CD4-positive, CD25-positive, alpha-beta regulatory T cell (primary cell): ENCODE data around the gene KIF22. TPM values are rescaled to one million over a fixed set of nuclear protein-coding genes. Genes with fewer than 3 reads are reported as not detected.

Experiments
- ATAC-seq, 2 donors: fragments of 150-1000 bp; cut with Tn5 transposase; one replicate each; pipeline ENCODE4 v1.10.0; 2021; ENCODE audit warnings: low read depth in 2 of 2, moderate number of reproducible peaks in 2 of 2, moderate library complexity in 1 of 2
- DNase-seq, 3 donors: peaks; one replicate each; pipeline versions ENCODE4 v3.0.0 to v3.0.0-alpha.2; 2012 to 2022; ENCODE audit warnings: mixed read lengths in 1 of 3
- H3K27ac ChIP-seq: one replicate; pipeline ENCODE4 v1.7.0; 2013; ENCODE audit warnings: mild to moderate bottlenecking, low read length; ENCODE audit not compliant: insufficient read depth, poor library complexity, severe bottlenecking
- H3K27me3 ChIP-seq: one replicate; pipeline ENCODE4 v1.7.0; 2013; ENCODE audit warnings: low read length; ENCODE audit not compliant: control insufficient read depth, insufficient read depth
- H3K36me3 ChIP-seq: one replicate; pipeline ENCODE4 v1.7.0; 2013; ENCODE audit warnings: mild to moderate bottlenecking, low read length, moderate library complexity; ENCODE audit not compliant: control insufficient read depth, insufficient read depth
- H3K4me1 ChIP-seq: 2 replicates; pipeline ENCODE4 v1.7.0; 2013; ENCODE audit warnings: mild to moderate bottlenecking, low read length; ENCODE audit not compliant: insufficient read depth, control insufficient read depth, poor library complexity, severe bottlenecking
- H3K4me3 ChIP-seq: one replicate; pipeline ENCODE4 v1.7.0; 2013; ENCODE audit warnings: low read depth, mild to moderate bottlenecking, low read length, moderate library complexity
- H3K9me3 ChIP-seq, 2 experiments: 1 replicate in 1 of 2; 2 replicates in 1 of 2; pipeline ENCODE4 v1.7.0; 2013; ENCODE audit warnings: low read length in 2 of 2, mild to moderate bottlenecking in 1 of 2, moderate library complexity in 1 of 2; ENCODE audit not compliant: control insufficient read depth in 2 of 2
- H3K27ac Mint-ChIP-seq, 3 donors: one replicate each; pipeline ENCODE4 v1.8.0; 2020 to 2022; ENCODE audit warnings: mild to moderate bottlenecking in 3 of 3, mixed read lengths in 3 of 3, moderate library complexity in 2 of 3
- H3K27me3 Mint-ChIP-seq: one replicate; pipeline ENCODE4 v1.8.0; 2022; ENCODE audit warnings: mild to moderate bottlenecking, mixed read lengths
- H3K36me3 Mint-ChIP-seq: one replicate; pipeline ENCODE4 v1.8.0; 2020; ENCODE audit warnings: mixed read lengths
- H3K4me1 Mint-ChIP-seq, 4 donors: one replicate each; pipeline ENCODE4 v1.8.0; 2020 to 2022; ENCODE audit warnings: mixed read lengths in 4 of 4, mild to moderate bottlenecking in 1 of 4
- H3K4me3 Mint-ChIP-seq, 4 donors: one replicate each; pipeline ENCODE4 v1.8.0; 2020 to 2022; ENCODE audit warnings: mild to moderate bottlenecking in 4 of 4, mixed read lengths in 4 of 4, moderate library complexity in 3 of 4
- H3K9me3 Mint-ChIP-seq, 7 donors: one replicate each; pipeline ENCODE4 v1.8.0; 2020 to 2022; ENCODE audit warnings: mixed read lengths in 7 of 7, mild to moderate bottlenecking in 3 of 7, moderate library complexity in 2 of 7
- polyA plus RNA-seq, 4 donors: library from polyadenylated mRNA; unstranded; fragments of 300-500 nt; fragmentation: Illumina TruSeq; gene quantifications; one replicate each; pipeline ENCODE4 v1.2.3, GENCODE V29; 2021
- total RNA-seq: library from RNA; stranded (reverse); gene quantifications from one replicate; pipeline ENCODE4 v1.2.3, GENCODE V29; 2022

KIF22 gene
- total and polyA plus RNA-seq, 5 donors from 2014 or later = 49.4 to 89.1 (median 58.4) TPM

DNA sequence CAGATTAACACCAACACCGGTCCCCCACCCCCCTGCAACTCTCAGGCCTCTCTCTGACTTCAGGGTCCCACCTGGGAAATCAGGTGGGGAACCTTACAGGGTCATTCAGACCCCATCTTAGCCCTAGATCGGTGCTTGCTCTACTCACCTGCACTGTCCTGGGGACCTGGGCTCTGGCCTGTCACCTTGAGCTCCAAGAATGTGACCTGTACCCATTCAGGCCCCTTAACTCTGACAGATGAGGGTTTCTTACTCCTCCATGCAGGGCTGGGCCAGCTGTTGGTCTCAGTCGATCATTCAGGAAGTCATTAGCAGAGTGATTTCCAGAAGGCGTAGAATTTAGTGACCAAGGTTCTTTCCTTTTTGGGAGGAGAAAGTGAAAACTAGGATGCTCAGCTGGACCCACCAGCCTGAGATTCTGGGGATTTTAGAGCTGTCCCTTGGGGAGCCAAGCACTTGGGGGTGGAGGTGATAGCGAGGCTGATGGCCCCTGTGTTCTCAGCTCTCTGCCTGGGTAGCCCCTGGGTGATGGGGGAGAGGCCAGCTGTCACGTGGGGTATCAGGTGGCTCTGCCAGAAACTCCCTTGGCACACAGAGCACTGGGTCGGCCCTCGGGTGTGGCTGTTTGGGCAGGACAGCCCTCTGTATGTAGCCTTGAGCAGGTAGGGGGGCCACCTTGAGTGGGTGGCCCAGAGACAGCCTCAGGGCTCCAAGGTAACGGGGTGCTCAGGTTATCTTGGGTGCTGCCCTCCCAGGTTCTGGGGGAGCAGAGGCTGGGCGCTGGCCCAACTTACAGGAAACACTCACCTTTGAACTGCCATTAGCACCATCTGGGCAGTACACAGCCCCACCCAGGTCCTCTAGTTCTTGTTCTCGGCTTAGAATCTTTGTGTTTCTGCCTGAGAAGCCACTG is 30.4 kb downstream of the KIF22 start:
- Mint-ChIP-seq H3K4me1 (peaks cover under 1 to 92% (median 43%) of the 10 kb centered on the region in 4 donors), H3K36me3 (peaks cover 6% of the 10 kb centered on the region)

DNA sequence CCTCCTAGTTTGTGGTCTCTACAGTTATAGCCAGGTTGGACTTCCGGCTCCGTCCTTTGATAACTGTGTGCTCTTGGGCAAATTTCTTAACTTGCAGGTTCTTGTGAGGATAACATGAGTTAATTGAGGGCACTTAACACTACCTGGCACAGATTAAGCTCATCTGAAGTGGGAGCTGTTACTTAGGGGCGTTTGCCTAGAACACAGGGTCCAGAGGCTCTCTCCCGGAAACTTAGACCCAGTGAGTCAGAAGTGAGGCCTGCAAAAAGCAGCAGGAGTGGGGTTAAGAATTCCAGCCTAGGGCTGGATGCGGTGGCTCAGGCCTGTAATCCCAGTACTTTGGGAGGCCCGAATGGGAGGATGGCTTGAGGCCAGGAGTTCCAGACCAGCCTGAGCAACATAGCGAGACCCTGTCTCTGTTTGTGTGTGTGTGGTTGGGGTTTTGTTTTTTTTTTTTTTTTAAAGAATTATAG is 31.1 kb downstream of the KIF22 start:
- no peaks in the 10 kb centered on the region for H3K9me3 ChIP-seq
- peak overlapping the region; percentile 94 to 99 (median 95) for H3K4me3 Mint-ChIP-seq
- H3K4me1 Mint-ChIP-seq = peaks cover 0 to 97% (median 43%) of the 10 kb centered on the region in 4 donors
- peaks cover 91% of the 10 kb centered on the region for H3K4me1 ChIP-seq
- H3K27ac Mint-ChIP-seq = peak overlapping the region; percentile 83 to 97 (median 95)
- H3K27me3 Mint-ChIP-seq = no peaks in the 10 kb centered on the region
- peak overlapping the region; percentile 87 for H3K27ac ChIP-seq
- peaks cover 6% of the 10 kb centered on the region for H3K36me3 Mint-ChIP-seq
- DNase-seq = no peak
- no peak for ATAC-seq
- H3K4me3 ChIP-seq = peak overlapping the region; percentile 95
- H3K36me3 ChIP-seq = peaks cover 10% of the 10 kb centered on the region
- no peaks in the 10 kb centered on the region for H3K27me3 ChIP-seq
- no peaks in the 10 kb centered on the region for H3K9me3 Mint-ChIP-seq

More for the DNA sequence above, 30.4 kb downstream of the KIF22 start:
- H3K4me3 ChIP-seq = peak overlapping the region; percentile 95
- H3K27ac ChIP-seq = peak overlapping the region; percentile 87
- Mint-ChIP-seq H3K4me3 (peak overlapping the region; percentile 94 to 99 (median 95)), H3K27me3 (no peaks in the 10 kb centered on the region), H3K9me3 (no peaks in the 10 kb centered on the region), H3K27ac (peak overlapping the region; percentile 83 to 97 (median 95))
- no peaks in the 10 kb centered on the region for H3K27me3 ChIP-seq
- ATAC-seq (peak; percentile 15 to 29), DNase-seq (peak in 2 of 3 donors; percentile 37 to 69)
- peaks cover 10% of the 10 kb centered on the region for H3K36me3 ChIP-seq
- H3K4me1 ChIP-seq = peaks cover 89% of the 10 kb centered on the region
- no peaks in the 10 kb centered on the region for H3K9me3 ChIP-seq

DNA sequence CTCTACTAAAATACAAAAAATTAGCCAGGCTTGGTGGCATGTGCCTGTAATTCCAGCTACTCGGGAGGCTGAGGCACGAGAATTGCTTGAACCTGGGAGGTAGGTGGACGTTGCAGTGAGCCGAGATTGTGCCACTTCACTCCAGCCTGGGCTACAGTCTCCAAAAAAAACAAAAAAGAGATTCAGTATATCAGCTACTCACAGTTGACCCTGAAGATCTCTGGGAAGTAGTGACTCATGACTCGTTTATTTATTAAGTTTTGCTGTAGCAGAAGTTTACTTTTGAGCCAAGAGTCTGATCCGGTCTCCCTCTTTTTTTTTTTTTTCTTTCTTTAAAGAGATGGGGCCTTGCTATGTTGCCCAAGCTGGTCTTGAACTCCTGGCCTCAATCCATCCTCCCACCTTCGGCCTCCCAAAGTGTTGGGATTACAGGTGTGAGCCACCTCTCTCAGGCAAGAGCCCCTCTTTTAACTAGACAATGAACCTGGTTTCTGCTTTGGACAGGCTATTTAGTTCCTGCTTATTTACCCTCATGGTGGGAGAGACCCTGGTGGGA is 34.1 kb downstream of the KIF22 start:
- Mint-ChIP-seq H3K27me3 (no peaks in the 10 kb centered on the region), H3K9me3 (no peaks in the 10 kb centered on the region), H3K4me3 (peak overlapping the region; percentile 75 to 90 (median 86)), H3K27ac (peak overlapping the region; percentile 89 to 97 (median 95)), H3K36me3 (no peaks in the 10 kb centered on the region), H3K4me1 (peaks cover 6 to 93% (median 43%) of the 10 kb centered on the region in 4 donors)
- no peak for DNase-seq
- Histone ChIP-seq H3K36me3 (no peaks in the 10 kb centered on the region), H3K27me3 (no peaks in the 10 kb centered on the region), H3K9me3 (no peaks in the 10 kb centered on the region), H3K4me3 (peak overlapping the region; percentile 5), H3K4me1 (peaks cover 87% of the 10 kb centered on the region), H3K27ac (no peak overlapping the region)
- ATAC-seq = no peak

DNA sequence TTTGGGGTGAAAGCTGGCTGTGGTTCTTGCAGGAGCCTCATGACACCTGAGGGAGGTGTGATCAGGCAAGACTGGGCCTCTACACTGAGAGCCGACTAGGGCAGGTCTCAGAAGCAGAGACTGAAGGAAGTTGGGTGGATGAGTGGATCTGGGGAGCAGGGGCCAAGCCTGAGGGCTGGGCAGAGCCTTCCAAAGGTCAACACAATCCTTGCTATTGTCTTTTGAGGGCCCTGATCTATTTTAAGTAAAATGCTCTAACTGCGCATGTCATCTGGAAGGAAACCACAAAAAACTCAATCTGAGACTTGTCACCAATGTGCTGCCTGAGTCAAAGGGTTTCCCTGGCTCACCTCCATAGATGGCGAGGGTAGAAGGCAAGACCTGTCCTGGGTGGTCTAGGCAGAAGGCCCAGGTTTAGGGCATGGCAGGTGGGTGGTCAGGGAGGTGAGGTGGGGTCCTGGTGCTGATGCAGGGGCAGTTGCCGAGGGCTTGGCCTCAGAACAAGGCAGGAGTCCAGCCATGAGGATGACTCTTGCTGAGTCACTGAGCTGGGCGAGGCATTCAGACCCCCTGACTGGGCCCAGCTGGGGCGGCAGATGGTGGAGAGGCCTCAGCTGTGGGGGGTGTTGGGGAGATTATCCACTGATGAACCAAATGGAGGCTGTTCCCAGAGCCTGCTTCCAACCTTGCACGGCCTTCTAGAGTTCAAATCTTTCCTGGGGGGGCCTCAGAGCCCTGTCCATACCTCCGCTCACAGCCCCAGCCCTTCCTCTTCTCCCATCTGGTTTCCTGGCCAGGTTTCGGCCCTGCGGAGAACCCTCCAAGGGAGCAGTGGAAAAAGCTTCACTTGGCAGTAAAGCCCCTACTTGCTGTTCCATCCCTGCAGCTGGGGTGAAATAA is 34.8 kb downstream of the KIF22 start:
- H3K4me3 ChIP-seq = peak overlapping the region; percentile 37
- H3K27me3 ChIP-seq = no peaks in the 10 kb centered on the region
- peak overlapping the region; percentile 63 for H3K27ac ChIP-seq
- Mint-ChIP-seq H3K4me1 (peaks cover 6 to 92% (median 39%) of the 10 kb centered on the region in 4 donors), H3K27me3 (no peaks in the 10 kb centered on the region), H3K4me3 (peak overlapping the region; percentile 75 to 90 (median 86)), H3K27ac (peak overlapping the region; percentile 89 to 97 (median 95)), H3K36me3 (peaks cover 3% of the 10 kb centered on the region), H3K9me3 (no peaks in the 10 kb centered on the region)
- ATAC-seq (peak; percentile 17 to 22), DNase-seq (peak in 1 of 3 donors; percentile 68)
- peaks cover 84% of the 10 kb centered on the region for H3K4me1 ChIP-seq
- no peaks in the 10 kb centered on the region for H3K9me3 ChIP-seq
- H3K36me3 ChIP-seq = peaks cover 7% of the 10 kb centered on the region

DNA sequence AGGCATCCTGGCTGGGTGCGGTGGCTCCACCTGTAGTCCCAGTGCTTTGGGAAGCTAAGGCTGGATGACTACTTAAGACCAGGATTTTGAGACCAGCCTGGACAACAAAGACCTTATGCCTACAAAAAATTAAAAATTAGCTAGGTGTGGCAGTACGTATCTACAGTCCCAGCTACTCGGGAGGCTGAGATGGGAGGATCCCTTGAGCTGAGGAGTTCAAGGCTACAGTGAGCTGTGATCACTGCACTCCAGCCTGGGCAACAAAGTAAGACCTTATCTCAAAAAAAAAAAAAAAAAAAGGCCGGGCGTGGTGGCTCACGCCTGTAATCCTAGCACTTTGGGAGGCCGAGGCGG is 35.8 kb downstream of the KIF22 start:
- DNase-seq = no peak
- Histone ChIP-seq H3K4me1 (peaks cover 75% of the 10 kb centered on the region), H3K27ac (no peak overlapping the region), H3K27me3 (no peaks in the 10 kb centered on the region), H3K36me3 (peaks cover 14% of the 10 kb centered on the region), H3K4me3 (no peak overlapping the region), H3K9me3 (no peaks in the 10 kb centered on the region)
- peak overlapping the region in 2 of 3 donors; percentile 89 to 91 for H3K27ac Mint-ChIP-seq
- ATAC-seq = no peak
- peaks cover 6 to 88% (median 35%) of the 10 kb centered on the region in 4 donors for H3K4me1 Mint-ChIP-seq
- H3K36me3 Mint-ChIP-seq = peaks cover 3% of the 10 kb centered on the region
- H3K27me3 Mint-ChIP-seq = no peaks in the 10 kb centered on the region
- no peaks in the 10 kb centered on the region for H3K9me3 Mint-ChIP-seq
- H3K4me3 Mint-ChIP-seq = peak overlapping the region in 3 of 4 donors; percentile 71 to 86 (median 85)

DNA sequence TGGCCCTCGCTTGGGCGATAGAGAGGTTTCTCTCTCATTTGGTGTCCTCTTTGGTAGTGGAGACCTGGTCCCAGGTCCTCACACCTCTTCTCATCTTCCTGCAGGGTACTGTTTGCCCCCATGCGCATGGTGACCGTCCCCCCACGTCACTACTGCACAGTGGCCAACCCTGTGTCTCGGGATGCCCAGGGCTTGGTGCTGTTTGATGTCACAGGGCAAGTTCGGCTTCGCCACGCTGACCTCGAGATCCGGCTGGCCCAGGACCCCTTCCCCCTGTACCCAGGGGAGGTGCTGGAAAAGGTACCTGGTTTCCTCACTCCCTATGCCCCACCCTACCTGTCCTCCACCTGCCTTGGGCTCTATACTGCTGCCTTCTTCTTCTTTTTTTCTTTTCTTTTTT is 40.2 kb downstream of the KIF22 start:
- Histone ChIP-seq H3K4me3 (no peak overlapping the region), H3K27ac (no peak overlapping the region), H3K36me3 (peaks cover 49% of the 10 kb centered on the region), H3K9me3 (no peaks in the 10 kb centered on the region), H3K27me3 (no peaks in the 10 kb centered on the region), H3K4me1 (peaks cover 30% of the 10 kb centered on the region)
- DNase-seq = no peak
- Mint-ChIP-seq H3K27me3 (no peaks in the 10 kb centered on the region), H3K4me1 (peaks cover 6 to 47% (median 21%) of the 10 kb centered on the region in 4 donors), H3K9me3 (no peaks in the 10 kb centered on the region), H3K36me3 (peaks cover 20% of the 10 kb centered on the region), H3K27ac (no peak overlapping the region), H3K4me3 (no peak overlapping the region)
- ATAC-seq = no peak

DNA sequence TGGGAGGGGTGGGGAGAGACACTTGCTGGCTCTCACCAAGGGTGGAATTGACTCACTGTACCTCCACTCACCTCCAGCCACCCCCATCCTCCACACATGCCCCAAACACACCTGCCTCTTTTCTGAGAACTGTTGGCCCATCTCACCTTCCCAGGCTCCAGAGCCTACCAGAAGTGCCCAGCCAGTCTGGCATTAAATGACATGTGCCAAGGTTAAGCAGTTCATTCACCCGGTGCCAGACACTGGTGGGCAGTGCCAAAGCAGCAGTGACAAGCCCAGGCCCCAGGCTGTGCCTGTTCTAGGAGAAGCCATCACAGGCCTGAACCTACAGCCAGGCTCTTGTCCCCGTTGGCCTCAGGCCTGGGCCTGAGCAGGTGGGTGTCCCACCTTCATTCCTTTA is 40.9 kb downstream of the KIF22 start:
- Mint-ChIP-seq H3K4me1 (peaks cover 6 to 40% (median 19%) of the 10 kb centered on the region in 4 donors), H3K4me3 (no peak overlapping the region), H3K27me3 (no peaks in the 10 kb centered on the region), H3K36me3 (peaks cover 21% of the 10 kb centered on the region), H3K9me3 (no peaks in the 10 kb centered on the region), H3K27ac (peak overlapping the region in 1 of 3 donors; percentile 52)
- Histone ChIP-seq H3K27ac (no peak overlapping the region), H3K27me3 (no peaks in the 10 kb centered on the region), H3K4me1 (peaks cover 23% of the 10 kb centered on the region), H3K9me3 (no peaks in the 10 kb centered on the region), H3K4me3 (no peak overlapping the region), H3K36me3 (peaks cover 54% of the 10 kb centered on the region)
- ATAC-seq = no peak
- DNase-seq = no peak
